HG02852 (cell line): ENCODE measurements around the gene MICAL3.
"Not testable (repeated sequence)": the region's sequence is repeated elsewhere in the genome, so short reads cannot be mapped to it uniquely, and the experiment has no call there.

ENCODE experiments used
- ATAC-seq: cut with Tn5 transposase; IDR thresholded peaks from one replicate; pipeline ENCODE4 v1.9.1; 2021; ENCODE audit warnings: mild to moderate bottlenecking, moderate library complexity; ENCODE audit not compliant: unreplicated experiment

MICAL3 gene

DNA sequence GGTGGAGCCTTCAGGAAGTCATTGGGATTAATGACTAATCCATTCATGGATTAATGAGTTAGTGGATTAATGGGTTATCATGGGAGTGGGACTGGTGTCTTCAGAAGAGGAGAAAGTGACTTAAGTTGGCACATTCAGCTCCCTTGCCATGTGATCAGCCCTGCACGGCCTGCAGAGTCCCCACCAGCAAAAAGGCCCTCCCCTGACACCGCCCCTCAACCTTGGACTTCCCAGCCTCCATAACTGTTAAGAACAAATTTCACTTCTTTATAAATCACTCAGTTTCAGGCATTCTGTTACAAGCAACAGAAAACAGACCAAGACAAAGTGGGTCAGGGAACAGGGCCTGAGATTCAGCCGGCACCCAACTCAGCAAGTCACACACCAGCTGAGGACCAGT is 85.3 kb downstream of the MICAL3 start:
- ATAC-seq, result no peak

DNA sequence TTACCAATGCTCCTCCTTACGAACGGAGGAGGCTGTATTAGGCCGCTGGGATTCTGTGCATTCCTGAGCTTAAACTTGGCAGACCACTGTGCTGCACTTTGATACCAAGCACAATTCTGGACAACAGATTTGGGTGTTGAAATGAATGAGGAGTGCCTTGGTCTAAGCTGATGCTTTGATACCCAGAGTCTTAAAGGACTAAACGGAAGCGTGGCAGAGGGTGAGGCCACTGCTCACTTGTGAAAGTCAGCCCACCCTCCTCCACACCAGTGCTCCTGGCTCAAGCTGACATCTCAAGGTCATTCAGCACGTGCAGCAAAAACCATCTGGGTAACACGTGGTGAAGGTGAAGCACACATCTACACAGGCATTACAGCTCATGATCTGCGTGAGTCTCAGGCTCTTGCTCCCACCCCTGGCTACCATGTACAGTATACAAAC is 85.9 kb downstream of the MICAL3 start:
- no peak for ATAC-seq

- ATAC-seq, result not testable (repeated sequence)
Measured at GRCh38 chr22:17932457-17932856, 91.9 kb downstream of the MICAL3 start.

GRCh38 chr22:17931400-17931825 is 92.9 kb downstream of the MICAL3 start:
- ATAC-seq, result no peak

DNA sequence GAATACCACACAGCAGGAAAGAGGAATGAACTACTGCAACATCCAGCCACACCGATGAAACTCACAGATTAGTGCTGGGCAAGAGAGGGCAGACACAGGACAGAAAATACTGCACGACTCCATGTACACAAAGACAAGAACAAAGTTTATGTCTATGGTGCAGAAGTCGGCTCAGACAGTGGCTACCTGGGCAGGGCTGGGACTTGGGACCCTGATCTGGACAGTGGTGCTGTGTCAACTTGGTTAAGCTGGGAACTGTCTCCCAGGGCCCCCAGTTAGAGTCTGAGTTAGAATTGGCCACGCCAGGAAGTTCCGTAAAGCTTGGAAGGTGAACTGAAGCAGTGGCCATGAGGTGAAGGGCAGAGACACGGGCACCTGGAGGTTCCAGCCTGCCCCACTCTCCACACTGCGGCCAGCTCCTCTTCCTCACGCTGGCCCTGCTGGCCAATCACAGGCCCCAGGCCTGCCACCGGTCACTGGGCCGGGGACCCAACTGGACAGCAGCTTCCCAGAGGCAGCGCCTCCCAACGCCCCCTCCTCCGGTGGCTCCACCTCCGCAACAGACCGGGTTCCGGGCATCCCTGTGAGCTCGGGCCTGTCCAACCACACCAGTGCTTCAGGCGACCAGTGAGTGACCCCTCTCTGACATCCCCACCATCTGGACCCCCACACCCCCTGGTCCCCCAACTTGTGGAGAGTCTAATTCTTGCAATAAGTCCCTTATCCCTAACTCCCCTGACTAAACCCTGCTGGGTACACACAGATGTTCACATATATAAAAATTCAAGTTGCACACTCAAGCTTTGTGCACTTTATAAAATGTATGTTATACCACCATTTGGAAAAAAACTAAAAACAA is 93.7 kb downstream of the MICAL3 start:
- no peak for ATAC-seq

DNA sequence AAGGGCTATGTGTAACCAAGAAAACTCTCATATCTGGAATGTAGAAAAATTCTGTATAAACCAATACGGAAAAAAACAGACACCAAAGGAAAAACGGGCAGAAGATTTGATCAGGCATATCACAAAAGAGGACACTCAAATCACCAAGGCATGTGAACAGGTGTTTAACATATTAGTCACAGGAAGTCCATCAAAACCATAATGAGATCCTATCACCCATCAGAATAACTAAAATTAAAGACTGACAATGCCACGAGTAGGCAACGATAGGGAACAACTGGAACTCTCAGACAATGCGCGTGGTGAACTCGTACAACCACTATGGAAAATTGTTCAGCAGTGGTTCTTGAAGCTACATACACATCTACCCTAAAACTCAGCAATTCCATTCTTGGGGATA is 94.5 kb downstream of the MICAL3 start:
- no peak for ATAC-seq

DNA sequence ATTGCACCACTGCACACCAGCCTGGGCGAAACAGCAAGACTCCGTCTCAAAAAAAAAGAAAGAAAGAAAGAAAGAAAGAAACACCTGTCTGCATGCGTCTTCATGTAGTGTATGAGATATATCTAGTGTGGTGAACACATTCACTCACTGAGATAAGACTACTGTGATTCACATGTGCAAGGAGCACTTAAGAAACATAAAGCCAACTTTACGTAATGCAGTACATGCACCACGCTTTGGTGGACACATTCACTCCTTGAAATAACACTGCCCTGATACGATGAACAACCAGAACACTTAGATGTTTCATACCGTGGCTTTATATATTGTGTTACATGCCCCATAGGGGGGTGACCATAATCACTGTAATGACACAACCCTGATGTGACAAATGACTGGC is 96.0 kb downstream of the MICAL3 start:
- no peak for ATAC-seq

- ATAC-seq, result no peak
Measured at GRCh38 chr22:17927062-17927461, 97.3 kb downstream of the MICAL3 start.

DNA sequence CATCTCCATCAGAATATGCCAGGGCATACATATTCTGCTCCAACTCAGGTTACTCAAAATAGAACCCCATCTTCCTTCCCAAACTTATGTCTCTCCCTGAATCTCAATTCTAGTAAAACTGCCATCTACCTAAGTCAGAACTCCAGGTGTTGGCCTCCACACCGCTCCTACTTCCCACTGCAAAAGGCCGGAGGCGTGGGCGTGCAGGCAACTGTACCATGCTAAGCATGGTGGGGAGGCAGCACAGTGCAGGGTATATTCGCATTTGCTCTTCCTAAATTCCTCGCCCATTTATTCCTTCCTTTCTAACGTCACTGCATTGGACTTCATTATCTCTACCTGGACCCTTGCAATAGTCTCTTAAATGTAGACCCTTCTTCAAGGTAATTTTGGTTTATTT is 97.8 kb downstream of the MICAL3 start:
- ATAC-seq, result no peak

DNA sequence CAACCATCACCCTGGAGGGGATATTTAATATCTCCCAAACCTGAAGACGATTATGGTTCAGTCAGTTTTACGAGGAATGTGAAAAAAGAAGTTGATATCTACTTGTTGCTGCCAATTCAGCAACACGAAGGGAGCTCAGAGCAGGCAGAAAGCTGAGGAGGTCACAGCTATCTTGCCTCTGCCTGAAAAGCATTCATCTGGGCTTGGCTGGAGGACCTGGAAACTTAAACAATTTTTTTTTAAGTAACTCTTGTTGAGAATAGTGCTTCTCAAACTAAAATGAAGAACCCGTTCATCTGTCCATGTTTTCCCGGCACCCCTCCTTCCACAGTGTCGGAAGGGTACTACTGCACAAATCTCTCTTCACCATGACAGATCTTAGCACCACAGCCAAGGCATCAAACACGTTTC is 98.9 kb downstream of the MICAL3 start:
- no peak for ATAC-seq

GRCh38 chr22:17924735-17925364 is 99.5 kb downstream of the MICAL3 start:
- ATAC-seq, result no peak

DNA sequence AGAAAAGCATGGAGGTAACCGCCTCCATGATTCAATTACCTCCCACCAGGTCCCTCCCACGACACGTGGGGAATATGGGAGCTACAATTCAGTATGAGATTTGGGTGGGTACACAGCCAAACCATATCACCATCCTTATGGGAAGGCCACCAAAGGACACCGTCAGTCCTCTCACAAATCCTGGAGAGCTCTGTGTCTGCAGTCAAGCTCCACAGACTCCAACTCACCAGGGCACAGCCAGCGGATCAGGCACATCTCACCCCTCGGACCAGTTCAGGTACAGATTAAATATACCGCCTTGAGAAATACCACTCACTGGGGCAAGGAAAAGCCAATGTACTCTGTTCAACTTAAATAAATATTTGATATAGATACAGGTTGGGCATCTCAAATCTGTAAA is 100.3 kb downstream of the MICAL3 start:
- ATAC-seq, result no peak

DNA sequence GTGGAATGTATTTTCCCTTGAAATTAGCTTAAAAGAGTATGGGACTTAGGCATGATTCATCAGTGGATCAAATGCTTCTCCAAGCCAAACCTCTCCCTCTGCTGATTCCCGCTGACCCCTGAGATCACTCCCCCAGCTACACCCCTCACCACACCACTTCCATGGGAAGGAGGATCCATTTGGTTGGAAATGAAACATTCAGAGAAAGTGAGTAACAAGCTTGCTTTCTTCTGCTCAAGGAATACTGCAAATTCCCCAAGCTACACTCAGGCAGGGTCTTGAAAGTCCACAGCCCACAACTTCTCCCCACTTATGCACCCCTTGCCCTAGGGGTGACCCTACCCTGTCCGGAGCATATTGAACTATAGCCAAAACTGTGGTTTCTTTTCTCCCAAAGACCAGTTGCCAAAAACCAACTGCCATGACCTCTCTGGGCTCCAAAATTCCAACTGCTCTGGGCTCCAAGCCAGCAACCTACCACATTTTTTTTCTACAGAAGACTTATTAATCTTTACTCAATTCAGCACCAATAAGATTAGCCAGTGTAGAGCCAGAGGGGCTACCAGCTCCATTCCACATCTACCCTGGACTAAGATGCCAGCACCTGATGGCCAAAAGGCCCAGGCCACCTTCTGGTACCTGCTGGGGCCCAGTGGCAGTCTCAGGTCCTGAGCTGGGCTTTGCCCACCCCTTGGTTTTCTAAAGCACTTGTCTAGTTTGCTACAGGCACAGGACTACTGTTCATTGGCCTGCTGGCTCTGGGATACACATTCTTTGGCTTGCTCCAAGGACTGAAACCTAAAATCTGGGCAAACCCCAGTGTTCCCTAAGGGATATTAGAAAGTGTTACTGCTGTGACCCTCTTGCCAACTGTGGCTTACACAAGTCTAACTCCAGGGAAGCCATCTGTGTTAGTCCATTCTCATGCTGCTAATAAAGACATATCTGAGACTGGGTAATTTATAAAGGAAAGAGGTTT is 101.1 kb downstream of the MICAL3 start:
- ATAC-seq, result no peak

DNA sequence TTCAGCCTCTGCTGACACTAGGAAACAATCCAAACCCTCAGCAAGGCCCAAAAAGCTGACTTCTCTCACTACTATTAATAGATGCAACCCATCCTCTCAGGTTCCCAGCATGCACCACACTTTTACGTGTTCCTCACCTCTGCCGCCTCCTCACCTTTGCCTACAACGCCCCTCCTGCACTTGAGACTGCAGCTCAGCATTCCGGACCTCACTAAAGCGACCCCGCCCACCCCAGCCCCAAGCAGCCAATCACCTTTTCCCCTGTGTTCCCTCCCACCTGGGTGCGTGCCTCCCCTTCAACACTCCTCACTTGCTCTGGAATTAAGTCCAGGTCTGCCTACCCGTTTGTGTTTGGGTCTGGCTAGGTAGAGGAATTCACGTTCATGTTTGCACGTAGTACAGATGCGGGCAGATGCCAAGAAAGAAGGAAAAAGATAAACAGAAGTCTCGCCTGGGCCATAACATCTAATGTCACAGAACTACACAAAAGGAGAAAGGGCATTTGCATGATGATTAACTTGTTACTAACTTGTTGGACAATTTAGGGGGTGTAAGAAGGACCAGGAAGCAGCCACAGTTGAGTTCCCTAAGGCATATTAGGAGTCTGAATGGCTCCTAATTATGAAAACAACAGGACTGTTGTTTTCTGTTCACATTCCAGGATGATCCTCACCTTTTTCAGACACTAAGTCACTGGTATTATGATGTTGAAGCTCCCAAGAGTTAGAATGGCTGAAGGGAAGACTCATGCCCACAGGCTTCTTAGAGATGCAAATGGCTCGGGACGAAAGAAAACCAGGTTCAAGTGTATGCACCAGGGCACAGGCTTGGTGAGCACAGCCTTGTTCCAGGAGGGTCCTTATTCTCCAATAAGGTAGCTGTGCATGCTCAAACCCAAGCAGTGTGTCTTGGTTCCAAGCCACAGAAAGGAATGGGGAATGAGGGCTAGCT is 102.2 kb downstream of the MICAL3 start:
- ATAC-seq, result no peak

DNA sequence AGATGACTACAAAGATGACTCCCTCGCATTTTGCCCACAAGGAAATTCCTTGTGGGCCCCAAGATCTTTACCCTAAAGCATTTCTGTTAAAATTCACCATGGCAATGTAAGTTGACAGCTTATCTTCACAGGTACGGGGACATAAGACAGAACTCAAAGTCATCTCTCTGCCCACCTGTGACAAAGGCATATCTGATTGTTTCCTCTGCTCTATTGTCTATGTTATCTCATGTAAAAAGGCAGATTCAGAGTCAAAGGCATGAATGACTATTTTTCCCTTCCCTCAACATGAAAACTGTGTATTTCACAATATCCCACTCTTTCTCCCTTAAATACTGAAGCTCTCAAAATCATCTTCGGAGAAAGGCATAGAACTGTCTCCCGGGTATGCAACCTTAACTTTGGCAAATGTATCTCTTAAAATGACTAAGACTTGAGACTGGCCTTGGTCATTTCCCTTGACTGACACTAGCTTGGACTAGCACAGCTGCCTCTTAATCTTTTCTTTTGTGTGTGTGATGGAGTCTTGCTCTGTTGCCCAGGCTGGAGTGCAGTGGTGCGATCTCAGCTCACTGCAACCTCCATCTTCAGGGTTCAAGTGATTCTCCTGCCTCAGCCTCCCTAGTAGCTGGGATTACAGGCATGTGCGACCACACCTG is 103.2 kb downstream of the MICAL3 start:
- no peak for ATAC-seq

DNA sequence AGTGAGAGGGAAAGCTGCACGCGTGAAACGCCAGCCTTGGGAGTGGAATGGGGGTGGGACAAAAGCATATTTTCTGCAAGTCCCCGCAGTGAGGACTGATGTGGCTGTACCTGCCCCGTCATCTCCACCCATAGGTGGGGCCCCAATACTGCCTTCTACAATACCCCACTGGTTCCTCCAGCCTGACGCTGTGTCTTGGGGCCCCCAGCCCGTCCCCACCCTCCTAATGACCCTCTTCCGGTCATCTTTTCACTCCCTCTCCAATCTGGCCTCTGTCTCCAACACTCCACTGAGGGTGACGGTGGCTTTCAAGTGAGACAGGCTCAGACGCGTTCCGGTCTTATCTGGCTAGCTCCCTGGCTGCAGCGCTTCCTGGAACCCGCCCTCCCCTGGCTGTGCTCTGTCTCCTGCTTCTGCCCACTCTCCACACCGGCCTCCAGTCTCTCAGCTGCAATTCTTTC is 104.2 kb downstream of the MICAL3 start:
- ATAC-seq, result no peak

DNA sequence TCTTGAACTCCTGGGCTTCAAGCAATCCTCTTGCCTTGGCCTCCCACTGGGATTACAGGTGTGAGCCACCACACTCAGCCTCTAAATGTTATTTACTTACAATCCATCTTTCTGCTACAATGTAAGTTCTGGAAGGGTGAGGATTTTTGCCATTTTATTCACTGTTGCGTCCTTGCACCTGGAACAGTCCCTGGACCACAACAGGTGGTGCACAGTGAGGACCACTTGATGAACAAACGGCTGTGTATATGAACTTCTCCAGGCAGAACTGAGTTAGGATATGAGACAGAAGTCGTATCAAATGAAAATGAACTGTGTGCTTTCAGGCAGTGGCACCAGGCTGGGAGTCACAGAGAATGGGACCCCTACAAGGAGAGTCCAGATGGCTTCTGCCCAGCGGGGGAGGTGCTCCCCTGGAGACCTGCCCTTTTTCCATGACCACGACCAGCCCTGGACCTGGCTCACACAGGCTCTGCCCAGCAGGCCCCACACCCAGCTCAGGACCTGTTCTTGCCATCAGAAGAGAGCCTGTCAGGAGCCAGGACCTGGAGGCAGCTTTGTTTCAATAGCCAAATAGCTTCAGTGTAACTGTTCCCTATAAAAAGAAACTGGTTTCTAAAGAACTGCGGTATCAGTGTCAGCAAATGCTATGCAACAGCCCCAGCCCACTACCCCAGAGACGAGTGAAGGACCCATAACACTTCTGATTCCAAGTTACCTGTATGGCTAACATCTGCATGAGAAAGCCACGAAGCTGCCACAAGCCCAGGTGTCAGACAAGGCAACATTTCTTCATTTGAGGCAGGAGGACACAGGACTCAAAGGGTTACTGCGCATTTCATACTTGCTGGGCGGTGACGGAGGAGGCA is 104.9 kb downstream of the MICAL3 start:
- ATAC-seq, result no peak

GRCh38 chr22:17918840-17919239 is 105.5 kb downstream of the MICAL3 start:
- no peak for ATAC-seq
